Sigmoid colon (tissue), 4 donors: ENCODE measurements around the gene PPA2.

ENCODE experiments used
- EP300 ChIP-seq, 4 donors: sonication (generic); formaldehyde crosslinking; IDR thresholded peaks; one replicate each; pipeline ENCODE4 v1.6.1; 2017; ENCODE audit warnings: antibody characterized with exemption in 4 of 4
- POLR2A ChIP-seq, 2 donors: fragments of 450-650 bp; IDR thresholded peaks; one replicate each; pipeline ENCODE4 v1.6.1; 2016; ENCODE audit warnings: antibody characterized with exemption in 2 of 2, mild to moderate bottlenecking in 2 of 2, moderate library complexity in 2 of 2
- POLR2AphosphoS5 ChIP-seq, 4 donors: sonication (generic); formaldehyde crosslinking; IDR thresholded peaks; one replicate each; pipeline ENCODE4 v1.6.1; 2017; ENCODE audit warnings: antibody characterized with exemption in 4 of 4
- TF ChIP-seq, protein P1 (sequence below), 4 experiments: fragments of 450-650 bp in 3 of 4; fragments of 200-600 bp in 1 of 4; IDR thresholded peaks; one replicate each; pipeline ENCODE4 v1.5.1; 2016 to 2019; ENCODE audit warnings: antibody characterized with exemption in 4 of 4, mild to moderate bottlenecking in 3 of 4, moderate library complexity in 2 of 4

DNA sequence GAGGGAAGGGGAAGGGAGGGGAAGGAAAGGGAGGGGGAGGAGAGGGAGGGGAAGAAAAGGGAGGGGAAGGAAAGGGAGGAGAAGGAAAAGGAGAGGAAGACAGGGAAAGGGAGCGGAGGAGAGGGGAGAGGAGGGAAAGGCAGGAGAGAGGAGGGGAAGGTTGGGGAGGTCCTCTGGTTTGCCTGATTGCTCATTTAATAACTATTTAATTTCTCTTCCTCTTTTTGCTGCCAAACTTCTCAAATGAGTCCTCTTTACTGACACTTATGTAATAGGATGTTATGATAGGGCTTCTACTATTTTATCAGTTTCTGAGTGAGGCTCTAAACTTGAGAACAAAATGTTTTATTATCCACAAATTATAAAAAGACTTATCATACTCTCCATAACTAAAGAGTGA, 35.4 kb upstream of the PPA2 start:
- TF ChIP-seq, protein P1, sequence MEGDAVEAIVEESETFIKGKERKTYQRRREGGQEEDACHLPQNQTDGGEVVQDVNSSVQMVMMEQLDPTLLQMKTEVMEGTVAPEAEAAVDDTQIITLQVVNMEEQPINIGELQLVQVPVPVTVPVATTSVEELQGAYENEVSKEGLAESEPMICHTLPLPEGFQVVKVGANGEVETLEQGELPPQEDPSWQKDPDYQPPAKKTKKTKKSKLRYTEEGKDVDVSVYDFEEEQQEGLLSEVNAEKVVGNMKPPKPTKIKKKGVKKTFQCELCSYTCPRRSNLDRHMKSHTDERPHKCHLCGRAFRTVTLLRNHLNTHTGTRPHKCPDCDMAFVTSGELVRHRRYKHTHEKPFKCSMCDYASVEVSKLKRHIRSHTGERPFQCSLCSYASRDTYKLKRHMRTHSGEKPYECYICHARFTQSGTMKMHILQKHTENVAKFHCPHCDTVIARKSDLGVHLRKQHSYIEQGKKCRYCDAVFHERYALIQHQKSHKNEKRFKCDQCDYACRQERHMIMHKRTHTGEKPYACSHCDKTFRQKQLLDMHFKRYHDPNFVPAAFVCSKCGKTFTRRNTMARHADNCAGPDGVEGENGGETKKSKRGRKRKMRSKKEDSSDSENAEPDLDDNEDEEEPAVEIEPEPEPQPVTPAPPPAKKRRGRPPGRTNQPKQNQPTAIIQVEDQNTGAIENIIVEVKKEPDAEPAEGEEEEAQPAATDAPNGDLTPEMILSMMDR (IDR thresholded peaks at IDR 0.05), result no peak
- TF ChIP-seq EP300 (IDR thresholded peaks at IDR 0.05), result no peak
- TF ChIP-seq POLR2A (IDR thresholded peaks at IDR 0.05), result no peak
- TF ChIP-seq POLR2AphosphoS5 (IDR thresholded peaks at IDR 0.05), result no peak
